GM18526 (cell line): ENCODE measurements around the gene RNH1.

ENCODE experiments used
- POLR2A ChIP-seq: IDR thresholded peaks from 3 replicates; pipeline ENCODE4 v1.6.1; 2011; ENCODE audit not compliant: insufficient read length; ENCODE audit errors: extremely low read depth

Gene RNH1

DNA sequence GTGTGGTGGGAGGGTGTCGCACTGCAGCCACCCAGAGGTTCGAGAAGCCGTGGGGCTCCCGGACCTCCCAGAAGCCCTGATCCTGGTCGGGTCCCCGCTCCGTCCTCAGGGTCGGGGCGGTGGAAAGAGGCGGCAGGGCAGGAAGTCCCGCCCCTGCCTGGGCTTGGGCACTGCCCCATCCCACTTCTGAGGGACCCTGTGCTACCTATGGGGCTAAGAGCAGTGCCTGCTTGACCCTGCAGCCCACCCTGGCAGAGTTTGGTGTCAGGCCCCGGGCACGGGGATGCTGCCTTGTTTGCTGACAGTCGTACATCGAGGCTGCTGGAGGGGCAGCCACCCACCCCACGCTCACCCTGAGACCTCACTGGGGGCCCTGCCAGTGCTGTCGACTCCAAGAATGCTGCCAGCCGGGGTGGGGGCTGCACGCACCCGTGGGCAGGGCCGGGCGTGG, 19.4 kb downstream of the RNH1 start:
- TF ChIP-seq POLR2A: no peak

DNA sequence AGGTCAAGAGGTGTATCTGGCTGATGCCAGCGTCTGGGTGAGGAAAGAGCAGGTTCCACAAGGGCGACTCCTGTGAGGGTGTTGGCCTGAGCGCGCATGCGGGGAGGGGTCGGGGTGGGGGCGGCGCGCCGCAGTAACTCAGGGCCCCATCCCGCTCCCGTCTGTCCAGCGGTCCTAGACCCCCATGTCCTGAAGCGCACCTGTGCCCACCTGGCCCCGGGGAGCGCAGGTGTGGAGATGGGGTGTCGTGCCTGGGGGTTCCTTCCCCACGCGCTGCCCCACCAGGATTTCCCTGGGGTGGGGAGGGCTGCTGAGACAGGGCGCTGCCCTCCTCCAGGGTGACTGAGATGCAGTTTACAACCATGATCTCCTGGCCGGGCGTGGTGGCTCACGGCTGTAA, 20.9 kb downstream of the RNH1 start:
- TF ChIP-seq POLR2A: no peak

DNA sequence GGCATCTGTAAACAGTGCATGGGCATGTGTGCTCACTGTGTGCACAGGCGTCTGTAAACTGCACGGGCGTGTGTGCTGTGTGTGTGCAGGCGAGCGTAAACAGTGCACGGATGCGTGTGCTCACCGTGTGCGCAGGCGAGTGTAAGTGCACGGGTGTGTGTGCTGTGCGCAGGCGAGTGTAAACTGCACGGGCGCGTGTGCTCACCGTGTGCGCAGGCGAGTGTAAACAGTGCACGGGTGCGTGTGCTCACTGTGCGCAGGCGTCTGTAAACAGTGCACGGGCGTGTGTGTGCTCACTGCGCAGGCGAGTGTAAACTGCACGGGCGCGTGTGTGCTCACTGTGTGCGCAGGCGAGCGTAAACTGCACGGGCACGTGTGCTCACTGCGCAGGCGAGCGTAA, 22.4 kb downstream of the RNH1 start:
- no peak for TF ChIP-seq POLR2A

DNA sequence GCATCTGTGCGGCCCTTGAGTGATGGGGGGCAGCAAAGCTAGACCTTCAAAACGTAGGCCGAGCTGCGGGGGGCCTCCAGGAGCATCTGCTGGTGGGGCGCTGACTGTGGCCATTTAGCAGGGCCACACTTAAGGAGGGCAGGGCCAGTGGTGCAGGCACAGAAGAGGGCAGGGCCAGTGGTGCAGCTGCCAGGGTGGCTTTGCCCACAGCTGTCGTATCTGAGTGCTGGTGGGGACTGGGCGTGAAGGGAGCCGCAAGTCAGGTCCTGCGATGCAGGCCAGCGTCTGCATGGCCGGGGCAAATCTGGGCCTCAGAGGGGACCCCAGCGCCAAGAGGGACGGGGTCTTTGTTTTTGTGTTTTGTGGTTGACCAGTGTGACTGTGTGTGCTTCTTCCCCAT, 27.7 kb downstream of the RNH1 start:
- TF ChIP-seq POLR2A: no peak

DNA sequence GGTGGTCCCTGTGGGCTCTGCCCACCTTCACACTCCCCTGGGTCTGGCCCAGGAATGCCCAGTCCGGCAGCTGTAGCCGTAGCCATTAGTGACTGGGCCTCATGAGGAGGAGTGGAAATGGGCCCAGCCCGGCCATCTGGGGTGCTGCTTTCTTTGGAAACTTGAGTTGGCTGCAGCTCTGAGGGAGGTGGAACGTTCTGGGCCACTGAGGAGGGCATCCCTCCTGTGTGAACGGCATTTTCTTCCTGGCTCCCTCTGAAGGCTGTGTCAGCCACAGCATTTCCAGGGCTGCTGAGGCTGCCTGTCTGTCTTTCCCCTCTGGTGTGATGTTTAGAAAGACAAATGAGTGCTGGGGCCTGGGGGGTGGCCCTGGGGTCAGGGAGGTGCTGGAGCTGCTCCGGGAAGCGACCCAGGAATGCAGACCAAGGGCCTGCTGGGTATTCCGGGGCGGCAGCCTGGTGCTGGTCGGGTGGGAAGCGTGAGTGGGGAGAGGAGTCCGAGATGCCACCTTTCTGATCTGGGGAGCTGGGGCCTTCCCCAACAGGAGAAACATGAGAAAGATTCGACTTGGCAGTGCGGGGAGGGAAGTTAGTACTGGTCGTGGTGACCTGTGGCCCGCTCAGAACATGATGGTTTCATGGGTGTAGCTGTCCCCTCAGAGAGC, 29.9 kb downstream of the RNH1 start:
- TF ChIP-seq POLR2A: no peak

DNA sequence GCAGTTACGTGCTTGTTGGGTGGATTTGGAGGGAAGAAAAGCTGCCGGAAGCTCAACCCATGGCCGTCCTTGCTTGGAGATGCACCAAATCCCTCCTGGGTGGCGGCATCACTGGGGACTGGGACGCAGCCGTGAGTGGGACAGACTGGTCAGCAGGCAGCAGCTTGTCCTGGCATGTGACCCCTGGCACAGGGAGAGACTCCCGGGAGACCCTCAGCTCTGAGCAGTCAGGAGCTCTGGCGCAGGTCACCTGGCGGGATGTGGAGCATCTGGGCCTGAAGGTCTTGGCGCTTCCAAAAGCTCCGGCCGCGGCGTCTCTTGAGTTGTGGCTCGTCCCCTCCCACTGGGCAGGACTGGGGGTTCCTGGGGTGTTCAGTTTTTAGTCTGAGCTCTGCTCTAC, 30.6 kb downstream of the RNH1 start:
- no peak for TF ChIP-seq POLR2A

DNA sequence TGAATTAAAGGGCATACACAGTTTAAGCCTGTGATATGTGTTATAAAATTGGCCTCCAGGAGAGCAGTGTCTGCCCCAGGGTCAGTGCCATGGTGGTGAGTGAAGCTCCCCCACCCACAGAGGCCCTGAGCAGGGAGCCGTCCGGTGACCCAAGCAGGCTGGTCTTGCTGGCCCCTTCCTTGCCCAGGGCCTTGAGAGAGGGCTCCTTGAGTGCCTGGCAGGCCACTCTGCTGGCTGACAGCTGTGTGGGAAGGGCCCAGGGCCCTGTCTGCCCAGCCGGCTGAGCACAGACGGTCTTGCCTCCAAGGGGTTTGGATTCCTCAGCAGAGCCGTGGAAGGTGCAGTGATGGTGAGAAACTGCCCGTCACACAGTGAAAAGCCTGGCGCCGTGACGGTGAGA, 31.1 kb downstream of the RNH1 start:
- no peak for TF ChIP-seq POLR2A

DNA sequence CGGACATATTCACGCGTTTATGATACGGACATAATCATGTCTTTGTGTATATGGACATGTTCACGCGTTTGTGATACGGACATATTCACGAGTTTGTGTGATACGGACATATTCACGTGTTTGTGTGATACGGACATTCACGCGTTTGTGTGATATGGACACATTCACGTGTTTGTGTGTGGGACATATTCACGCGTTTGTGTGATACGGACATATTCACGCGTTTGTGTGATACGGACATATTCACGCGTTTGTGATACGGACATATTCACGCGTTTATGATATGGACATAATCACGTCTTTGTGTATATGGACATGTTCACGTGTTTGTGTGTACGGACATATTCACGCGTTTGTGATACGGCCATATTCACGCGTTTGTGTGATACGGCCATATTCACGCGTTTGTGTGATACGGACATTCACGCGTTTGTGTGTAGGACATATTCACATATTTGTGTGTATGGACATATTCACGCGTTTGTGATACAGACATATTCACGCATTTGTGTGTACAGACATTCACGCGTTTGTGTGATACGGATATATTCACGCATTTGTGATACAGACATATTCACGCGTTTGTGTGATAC, 32.0 kb downstream of the RNH1 start:
- TF ChIP-seq POLR2A: no peak

DNA sequence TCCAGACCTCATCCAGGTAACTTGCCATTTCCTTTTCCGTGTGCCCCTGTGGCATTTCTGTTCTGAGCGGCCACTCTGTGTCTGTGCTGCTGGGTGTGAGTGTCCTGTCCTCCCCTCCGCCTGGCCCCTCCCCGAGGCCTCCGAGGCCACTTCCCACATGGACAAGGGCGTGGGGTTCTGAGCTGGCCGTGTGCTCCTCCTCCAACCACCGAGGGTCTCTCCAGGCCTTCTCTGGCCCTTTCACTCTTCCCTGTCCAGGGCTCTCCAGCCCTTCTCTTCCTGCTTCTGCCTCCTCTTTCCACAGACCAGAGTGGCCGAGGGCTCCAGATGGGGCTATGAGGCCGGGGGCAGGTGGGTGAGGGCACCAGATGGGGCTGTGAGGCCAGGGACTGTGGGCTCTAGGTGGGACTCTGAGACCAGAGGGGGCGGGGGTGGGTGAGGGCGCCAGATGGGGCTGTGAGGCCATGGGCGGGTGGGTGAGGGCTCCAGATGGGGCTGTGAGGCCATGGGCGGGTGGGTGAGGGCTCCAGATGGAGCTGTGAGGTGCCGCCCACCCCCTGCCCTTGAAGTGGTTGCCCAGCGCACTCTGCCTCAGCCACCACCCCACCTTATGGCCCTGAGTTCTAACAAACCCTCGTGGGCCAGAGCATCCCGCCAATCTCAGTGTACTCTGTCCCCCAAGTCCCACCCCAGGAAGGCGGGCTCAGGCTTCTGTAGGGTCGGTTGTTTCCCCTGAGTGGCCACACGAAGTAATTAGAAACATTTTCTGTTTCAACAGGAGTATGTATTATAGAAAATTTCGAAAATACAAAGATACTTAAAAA, 32.9 kb downstream of the RNH1 start:
- no peak for TF ChIP-seq POLR2A

DNA sequence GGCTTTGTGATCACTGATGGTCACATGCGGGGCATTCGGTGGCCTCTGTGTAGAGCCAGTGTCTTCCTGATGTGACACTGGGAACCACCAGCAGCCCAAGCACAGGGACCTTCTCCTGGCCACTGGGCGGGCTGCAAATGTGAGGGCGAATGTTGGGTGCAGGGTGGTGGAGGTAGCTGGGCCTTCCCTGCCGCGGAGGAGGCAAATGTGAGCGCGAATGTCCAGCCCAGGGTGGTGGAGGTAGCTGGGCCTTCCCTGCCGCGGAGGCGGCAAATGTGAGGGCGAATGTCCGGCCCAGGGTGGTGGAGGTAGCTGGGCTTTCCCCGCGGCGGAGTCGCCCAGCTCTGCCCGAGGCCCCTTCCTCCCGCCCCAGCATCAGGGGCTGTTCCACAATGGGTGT, 33.6 kb downstream of the RNH1 start:
- TF ChIP-seq POLR2A: no peak

DNA sequence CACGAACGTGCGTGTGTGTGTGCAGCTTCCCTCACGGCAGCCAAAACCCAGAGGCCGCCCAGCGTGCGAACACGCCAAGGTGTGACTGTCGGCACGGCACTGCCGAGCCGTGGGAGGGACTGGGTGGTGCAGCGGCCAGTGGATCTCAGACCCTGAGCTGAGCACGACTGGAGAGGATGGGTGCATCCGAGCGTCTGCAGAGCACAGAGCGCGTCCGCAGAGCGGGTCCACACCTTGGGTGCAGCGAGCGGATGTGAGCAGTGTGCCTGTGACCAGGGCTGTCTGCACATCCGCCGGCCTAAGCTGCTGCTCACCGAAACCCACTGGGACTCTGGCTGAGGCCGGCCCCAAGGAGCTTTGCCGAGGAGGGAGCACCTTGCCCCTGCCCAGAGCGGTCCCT, 34.2 kb downstream of the RNH1 start:
- no peak for TF ChIP-seq POLR2A

DNA sequence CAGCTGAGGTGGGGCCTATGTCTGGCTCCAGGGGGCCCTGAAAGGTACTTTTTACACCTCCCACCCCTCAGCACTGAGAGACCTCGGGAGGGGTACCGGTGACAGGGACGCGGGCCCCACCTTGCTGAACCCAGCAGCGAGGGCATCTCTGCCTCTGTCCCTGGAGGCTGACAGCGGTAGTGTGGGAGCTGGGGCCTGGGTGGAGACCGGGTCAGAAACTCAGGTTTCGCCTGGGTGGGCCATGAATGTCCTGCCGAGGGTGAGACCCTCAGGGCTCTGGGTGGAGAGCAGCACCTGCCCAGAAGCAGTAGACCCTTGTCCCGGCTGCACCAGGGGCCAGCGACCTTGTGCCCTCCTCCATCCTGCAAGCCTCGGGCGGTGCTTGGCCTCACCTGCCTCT, 34.8 kb downstream of the RNH1 start:
- no peak for TF ChIP-seq POLR2A

DNA sequence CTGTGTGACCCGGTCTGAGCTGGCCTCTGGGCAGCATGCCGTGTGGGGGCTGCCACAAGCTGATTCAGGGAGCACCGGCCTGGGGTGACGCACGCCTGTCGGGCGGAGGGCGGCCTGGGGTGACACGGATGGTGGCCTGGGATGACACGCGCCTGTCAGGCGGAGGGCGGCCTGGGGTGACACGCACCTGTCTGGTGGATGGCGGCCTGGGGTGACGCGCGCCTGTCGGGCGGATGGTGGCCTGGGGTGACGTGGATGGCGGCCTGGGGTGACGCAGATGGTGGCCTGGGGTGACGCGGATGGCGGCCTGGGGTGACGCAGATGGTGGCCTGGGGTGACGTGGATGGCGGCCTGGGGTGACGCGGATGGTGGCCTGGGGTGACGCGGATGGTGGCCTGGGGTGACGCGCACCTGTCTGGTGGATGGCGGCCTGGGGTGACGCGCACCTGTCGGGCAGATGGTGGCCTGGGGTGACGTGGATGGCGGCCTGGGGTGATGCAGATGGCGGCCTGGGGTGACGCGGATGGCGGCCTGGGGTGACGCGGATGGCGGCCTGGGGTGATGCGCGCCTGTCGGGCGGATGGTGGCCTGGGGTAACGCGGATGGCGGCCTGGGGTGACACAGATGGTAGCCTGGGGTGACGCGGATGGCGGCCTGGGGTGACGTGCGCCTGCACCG, 35.4 kb downstream of the RNH1 start:
- TF ChIP-seq POLR2A: no peak

DNA sequence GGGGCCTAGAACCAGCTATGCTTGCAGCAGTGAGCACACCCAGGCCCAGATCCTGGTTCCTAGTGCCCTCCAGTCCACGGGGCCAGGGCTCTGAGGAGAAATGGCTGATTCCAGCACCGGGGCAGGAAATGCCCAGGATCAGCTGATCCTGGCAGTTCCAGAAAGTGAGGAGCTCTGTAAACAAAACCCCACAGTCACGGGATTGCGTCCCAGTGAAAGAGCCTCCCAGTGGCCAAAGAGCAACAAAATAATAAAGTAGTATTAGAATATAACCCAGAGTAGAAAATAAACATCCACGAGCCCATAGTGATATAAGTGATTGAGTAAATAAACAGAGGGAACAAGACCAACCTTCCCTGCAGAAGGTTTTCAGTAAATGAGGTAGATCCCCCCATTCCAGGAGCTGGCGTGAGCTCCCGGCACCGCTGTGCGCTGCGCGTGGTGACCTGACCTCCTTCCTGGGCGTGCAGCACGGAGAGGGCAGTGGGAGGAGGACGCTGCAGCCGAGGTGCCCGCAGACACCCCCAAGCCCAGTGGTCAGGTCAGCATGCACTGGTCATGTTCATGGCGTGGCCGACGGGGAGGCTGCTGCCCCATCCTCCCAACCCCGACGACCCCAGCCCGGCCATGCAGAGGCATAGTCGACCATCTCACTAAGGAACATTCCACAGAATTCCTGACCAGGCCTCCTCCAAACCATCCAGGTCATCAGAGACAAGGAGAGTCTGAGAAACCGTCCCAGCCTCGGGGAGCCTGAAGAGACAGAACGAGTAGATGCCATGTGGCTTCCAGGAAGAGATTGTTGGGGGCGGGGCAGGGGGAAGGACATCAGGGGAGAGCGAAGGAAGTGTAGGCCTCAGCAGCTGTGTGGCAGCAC, 37.1 kb downstream of the RNH1 start:
- no peak for TF ChIP-seq POLR2A

DNA sequence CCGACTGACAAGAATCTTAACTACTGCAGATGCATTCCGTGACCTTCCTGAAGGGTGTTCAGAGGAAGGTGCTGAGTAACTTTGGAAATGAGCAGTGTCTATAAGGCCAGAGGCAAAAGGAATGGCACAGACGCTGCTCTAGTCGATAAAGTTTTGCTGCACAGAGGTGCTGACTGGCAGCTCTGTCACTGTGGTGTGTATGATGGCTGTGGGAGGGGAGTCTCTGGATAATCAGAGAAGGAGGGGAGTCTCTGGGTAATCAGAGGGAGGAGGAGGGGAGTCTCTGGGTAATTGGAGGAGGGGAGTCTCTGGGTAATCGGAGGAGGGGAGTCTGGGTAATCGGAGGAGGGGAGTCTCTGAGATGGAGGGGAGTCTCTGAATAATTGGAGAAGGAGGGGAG, 38.5 kb downstream of the RNH1 start:
- no peak for TF ChIP-seq POLR2A
